Osteoblast (primary cell): ENCODE results near the gene GLYATL2. TPM values are rescaled to one million over a fixed set of nuclear protein-coding genes. Genes with fewer than 3 reads are reported as not detected.
A peak's percentile ranks its signal among the peaks of the same experiment; 100 is the strongest.

ENCODE experiments used
- DNase-seq: peaks from one replicate; pipeline ENCODE4 v3.0.0; 2011; ENCODE audit warnings: low spot score, mixed read lengths; ENCODE audit not compliant: insufficient read length; ENCODE audit errors: missing footprints
- H2AFZ ChIP-seq: 2 replicates; pipeline ENCODE4 v1.6.0; 2011; ENCODE audit warnings: mild to moderate bottlenecking, low read length
- H3K27ac ChIP-seq: 2 replicates; pipeline ENCODE4 v1.5.1; 2011; ENCODE audit warnings: mild to moderate bottlenecking, low read depth, low read length, moderate library complexity
- H3K27me3 ChIP-seq: 2 replicates; pipeline ENCODE4 v1.6.0; 2012; ENCODE audit warnings: mild to moderate bottlenecking, control low read depth, inconsistent platforms, low read length, moderate library complexity; ENCODE audit not compliant: insufficient read depth
- H3K36me3 ChIP-seq: 2 replicates; pipeline ENCODE4 v1.5.1; 2011; ENCODE audit warnings: mild to moderate bottlenecking, low read length, control low read depth, moderate library complexity; ENCODE audit not compliant: insufficient read depth
- H3K4me1 ChIP-seq: 2 replicates; pipeline ENCODE4 v1.5.1; 2011; ENCODE audit warnings: mild to moderate bottlenecking, low read length, control low read depth, moderate library complexity; ENCODE audit not compliant: insufficient read depth
- H3K4me2 ChIP-seq: 2 replicates; pipeline ENCODE4 v1.6.0; 2011; ENCODE audit warnings: mild to moderate bottlenecking, low read length; ENCODE audit not compliant: insufficient read depth
- H3K4me3 ChIP-seq: fragments of 200-600 bp; sonication (generic); 3 replicates; pipeline ENCODE4 v1.5.1; 2012; ENCODE audit warnings: mild to moderate bottlenecking, low read length, inconsistent platforms; ENCODE audit not compliant: insufficient read depth
- H3K79me2 ChIP-seq: 2 replicates; pipeline ENCODE4 v1.6.0; 2012; ENCODE audit warnings: mild to moderate bottlenecking, low read length, control low read depth, inconsistent platforms; ENCODE audit not compliant: insufficient read depth
- H3K9me3 ChIP-seq: 2 replicates; pipeline ENCODE4 v1.5.1; 2011; ENCODE audit warnings: low read depth, low read length, control low read depth
- H4K20me1 ChIP-seq: 2 replicates; pipeline ENCODE4 v1.6.0; 2012; ENCODE audit warnings: mild to moderate bottlenecking, low read length, control low read depth; ENCODE audit not compliant: insufficient read depth
- total RNA-seq: library from RNA; depleted of rRNA; stranded (reverse); fragments of >200 nt; gene quantifications from 2 replicates; pipeline ENCODE4 v1.2.3, GENCODE V29; 2012
- TF ChIP-seq, protein P1 (sequence below): IDR thresholded peaks from 2 replicates; pipeline ENCODE4 v1.5.1; 2011; ENCODE audit warnings: mild to moderate bottlenecking, low read depth, low read length, moderate library complexity; ENCODE audit errors: extremely low read depth

GLYATL2 gene
- total RNA-seq, 1 donor = 1.1 TPM

DNA sequence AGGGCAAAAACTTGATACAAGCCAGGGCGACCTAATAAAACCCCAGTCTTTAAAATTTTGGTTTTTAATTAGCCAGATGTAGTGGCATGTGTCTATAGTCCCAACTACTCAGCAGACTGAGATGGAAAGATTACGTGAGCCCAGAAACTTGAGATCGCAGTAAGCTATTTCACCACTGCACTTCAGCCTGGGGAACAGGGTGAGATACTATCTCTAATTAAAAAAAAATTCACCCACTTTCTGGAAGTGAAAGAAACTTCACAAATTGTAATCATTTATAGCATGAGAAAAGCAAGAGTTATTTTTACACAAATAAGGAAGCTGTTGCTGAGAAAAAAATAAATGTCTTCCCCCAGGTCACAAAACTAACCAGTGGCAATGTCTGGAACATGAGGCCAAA lies 882 bp upstream of the GLYATL2 start:
- H3K27ac ChIP-seq = no peak overlapping the region
- no peaks in the 10 kb centered on the region for H3K9me3 ChIP-seq
- H3K4me3 ChIP-seq = no peak overlapping the region
- H3K27me3 ChIP-seq = no peaks in the 10 kb centered on the region
- H3K4me1 ChIP-seq = no peaks in the 10 kb centered on the region
- no peaks in the 10 kb centered on the region for H3K79me2 ChIP-seq
- TF ChIP-seq, protein P1, sequence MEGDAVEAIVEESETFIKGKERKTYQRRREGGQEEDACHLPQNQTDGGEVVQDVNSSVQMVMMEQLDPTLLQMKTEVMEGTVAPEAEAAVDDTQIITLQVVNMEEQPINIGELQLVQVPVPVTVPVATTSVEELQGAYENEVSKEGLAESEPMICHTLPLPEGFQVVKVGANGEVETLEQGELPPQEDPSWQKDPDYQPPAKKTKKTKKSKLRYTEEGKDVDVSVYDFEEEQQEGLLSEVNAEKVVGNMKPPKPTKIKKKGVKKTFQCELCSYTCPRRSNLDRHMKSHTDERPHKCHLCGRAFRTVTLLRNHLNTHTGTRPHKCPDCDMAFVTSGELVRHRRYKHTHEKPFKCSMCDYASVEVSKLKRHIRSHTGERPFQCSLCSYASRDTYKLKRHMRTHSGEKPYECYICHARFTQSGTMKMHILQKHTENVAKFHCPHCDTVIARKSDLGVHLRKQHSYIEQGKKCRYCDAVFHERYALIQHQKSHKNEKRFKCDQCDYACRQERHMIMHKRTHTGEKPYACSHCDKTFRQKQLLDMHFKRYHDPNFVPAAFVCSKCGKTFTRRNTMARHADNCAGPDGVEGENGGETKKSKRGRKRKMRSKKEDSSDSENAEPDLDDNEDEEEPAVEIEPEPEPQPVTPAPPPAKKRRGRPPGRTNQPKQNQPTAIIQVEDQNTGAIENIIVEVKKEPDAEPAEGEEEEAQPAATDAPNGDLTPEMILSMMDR = no peak
- H4K20me1 ChIP-seq = no peaks in the 10 kb centered on the region
- H3K36me3 ChIP-seq = no peaks in the 10 kb centered on the region
- no peak overlapping the region for H3K4me2 ChIP-seq
- no peak for DNase-seq
- H2AFZ ChIP-seq = no peak overlapping the region

DNA sequence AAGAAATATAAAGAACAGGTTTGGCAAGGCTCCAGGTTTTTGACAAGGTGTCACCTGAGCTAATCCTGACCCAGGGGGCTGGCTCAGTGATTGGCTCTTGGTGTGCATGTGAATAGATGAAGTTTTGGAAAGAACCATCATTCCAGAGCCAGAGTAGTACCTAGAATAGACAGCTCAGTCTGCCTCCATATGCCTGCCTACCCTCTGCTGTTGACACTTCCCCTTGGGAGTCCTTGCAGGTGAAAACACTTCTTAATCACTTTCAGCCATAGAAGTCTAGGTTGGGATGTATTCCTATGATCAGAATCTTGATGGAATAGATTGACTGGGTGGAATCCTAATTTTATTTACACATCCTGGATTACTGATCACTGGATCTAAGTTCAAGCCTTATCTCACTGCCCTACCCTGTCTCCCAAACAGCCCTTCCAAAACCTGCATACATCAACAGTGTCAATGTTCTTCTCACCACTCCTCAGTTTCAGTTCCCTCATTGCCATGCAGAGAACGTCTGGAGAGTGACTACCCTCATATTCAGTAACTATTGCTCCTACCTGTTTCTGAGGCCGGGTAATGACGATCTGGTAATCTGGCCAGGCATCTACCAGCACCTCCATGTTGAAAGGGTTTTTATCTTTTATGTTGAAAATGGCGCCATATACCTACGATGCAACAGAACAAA lies 6.7 kb downstream of the GLYATL2 start:
- Histone ChIP-seq H3K36me3 (no peaks in the 10 kb centered on the region), H4K20me1 (no peaks in the 10 kb centered on the region), H3K9me3 (no peaks in the 10 kb centered on the region), H3K79me2 (no peaks in the 10 kb centered on the region), H2AFZ (no peak overlapping the region), H3K27ac (no peak overlapping the region), H3K4me2 (no peak overlapping the region), H3K4me3 (no peak overlapping the region), H3K4me1 (no peaks in the 10 kb centered on the region), H3K27me3 (no peaks in the 10 kb centered on the region)
- DNase-seq = no peak
- TF ChIP-seq, protein P1 = no peak

DNA sequence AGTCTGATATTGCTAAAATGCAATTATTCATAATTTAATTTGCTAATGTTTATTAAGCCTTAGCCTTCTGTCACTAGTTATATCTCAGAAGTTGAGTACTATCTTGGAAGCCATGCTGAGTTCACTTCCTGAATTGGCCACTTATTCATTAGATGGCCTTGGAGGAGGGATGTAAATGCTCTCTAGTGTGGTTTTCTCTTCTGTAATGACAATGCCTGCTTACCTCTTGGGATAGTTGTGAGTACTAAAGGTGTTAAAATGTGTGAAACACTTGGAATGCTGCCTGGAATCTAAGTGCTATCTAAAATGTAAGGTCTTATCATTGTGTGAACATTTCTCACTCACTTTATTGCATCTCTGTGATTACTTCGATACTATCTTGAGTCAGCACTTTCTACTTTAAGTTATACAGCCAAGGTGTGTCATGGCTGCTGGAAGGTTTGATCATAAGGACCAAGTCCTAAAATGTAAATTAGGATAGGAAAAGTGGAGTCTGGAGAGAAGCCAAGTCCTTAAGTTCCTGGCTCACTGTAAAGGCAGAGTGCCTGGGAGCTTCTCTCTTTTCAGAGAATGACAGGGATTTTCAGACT lies 12.4 kb downstream of the GLYATL2 start:
- H3K36me3 ChIP-seq = no peaks in the 10 kb centered on the region
- no peak overlapping the region for H3K27ac ChIP-seq
- H2AFZ ChIP-seq = no peak overlapping the region
- peak; percentile 9 for DNase-seq
- H3K4me3 ChIP-seq = no peak overlapping the region
- H3K4me2 ChIP-seq = no peak overlapping the region
- peaks cover 5% of the 10 kb centered on the region for H3K4me1 ChIP-seq
- no peaks in the 10 kb centered on the region for H4K20me1 ChIP-seq
- TF ChIP-seq, protein P1 = no peak
- H3K27me3 ChIP-seq = no peaks in the 10 kb centered on the region
- H3K9me3 ChIP-seq = no peaks in the 10 kb centered on the region
- no peaks in the 10 kb centered on the region for H3K79me2 ChIP-seq

DNA sequence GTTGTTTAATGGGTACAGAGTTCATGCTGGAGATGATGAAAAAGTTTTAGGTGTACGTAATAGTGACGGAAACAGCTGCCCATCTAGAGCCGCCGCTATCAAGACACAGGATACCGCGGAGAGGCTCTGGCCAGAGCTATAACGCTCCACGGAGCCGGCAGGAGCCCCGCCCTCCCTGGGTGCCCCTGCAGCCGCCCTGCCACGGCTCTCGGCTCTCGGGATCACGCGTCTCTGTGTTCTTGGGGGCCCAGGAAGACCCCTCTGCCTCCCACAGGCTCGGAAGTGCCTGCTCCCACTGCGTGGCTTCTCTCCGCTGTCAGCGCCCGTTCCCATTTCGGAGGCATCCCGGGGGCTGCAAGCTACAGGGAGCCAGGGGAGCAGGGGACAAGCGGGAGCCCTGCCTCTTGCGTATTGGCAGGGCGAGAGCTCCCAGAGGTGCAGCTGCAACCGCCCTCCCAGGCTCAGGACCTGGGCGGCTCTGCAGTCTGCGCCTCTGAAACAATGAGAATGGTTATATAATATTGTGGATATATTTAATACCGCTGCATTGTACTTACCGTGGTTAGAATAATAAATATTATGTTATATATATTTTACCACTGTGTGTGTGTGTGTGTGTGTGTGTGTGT lies 13.7 kb downstream of the GLYATL2 start:
- Histone ChIP-seq H4K20me1 (no peaks in the 10 kb centered on the region), H3K4me3 (peak overlapping the region; percentile 33), H3K27ac (no peak overlapping the region), H3K9me3 (no peaks in the 10 kb centered on the region), H3K79me2 (no peaks in the 10 kb centered on the region), H2AFZ (no peak overlapping the region), H3K4me1 (peaks cover 5% of the 10 kb centered on the region), H3K27me3 (no peaks in the 10 kb centered on the region), H3K4me2 (no peak overlapping the region), H3K36me3 (no peaks in the 10 kb centered on the region)
- peak; percentile 19 for DNase-seq
- TF ChIP-seq, protein P1 = no peak
